ENCODE results near the gene RNF166.

DNA sequence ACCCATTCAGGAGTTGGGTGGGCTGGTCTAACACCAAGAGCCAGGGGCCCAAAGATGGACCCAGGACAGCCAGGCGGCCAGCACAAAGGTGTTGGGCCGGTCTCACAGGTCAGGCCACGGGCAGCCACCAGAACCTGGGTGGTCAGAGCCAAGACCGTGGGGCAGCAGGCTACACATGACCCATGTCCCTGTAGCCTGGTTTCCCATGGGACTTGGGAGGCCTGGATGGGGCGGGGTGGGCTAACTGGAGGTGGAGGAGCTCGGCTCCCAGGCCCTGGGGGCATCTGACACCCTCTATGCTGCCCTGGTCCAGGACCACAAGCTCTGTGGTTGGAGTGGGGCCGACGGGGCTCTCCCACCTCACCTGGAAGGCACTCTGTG is 17.3 kb upstream of the RNF166 start:
- TF ChIP-seq ZNF138 (CRISPR knock-in tag; conservative IDR thresholded peaks at IDR 0.05) = no peak
- TF ChIP-seq CTCF (IDR thresholded peaks at IDR 0.05) = no peak
- no peak for TF ChIP-seq TCF7 (CRISPR knock-in tag; IDR thresholded peaks at IDR 0.05; ENCODE audit: low read depth)
- TF ChIP-seq TEAD4 (CRISPR knock-in tag; IDR thresholded peaks at IDR 0.05) = no peak
- no peak for TF ChIP-seq KAT7 (CRISPR knock-in tag; IDR thresholded peaks at IDR 0.05; ENCODE audit: borderline replicate concordance)
- TF ChIP-seq NFE2L1 (CRISPR knock-in tag; IDR thresholded peaks at IDR 0.05) = no peak
- no peak for TF ChIP-seq NR3C1 (CRISPR knock-in tag; conservative IDR thresholded peaks at IDR 0.05; ENCODE audit: low read depth)
- TF ChIP-seq ETV6 (CRISPR knock-in tag; IDR thresholded peaks at IDR 0.05) = no peak
- TF ChIP-seq JUN (CRISPR knock-in tag; IDR thresholded peaks at IDR 0.05) = no peak

Measured in WTC11 (cell line).